Measurements from ENCODE around the gene DOCK4.
"Not testable (repeated sequence)": the region's sequence is repeated elsewhere in the genome, so short reads cannot be mapped to it uniquely, and the experiment has no call there.

DOCK4 gene, protein sequence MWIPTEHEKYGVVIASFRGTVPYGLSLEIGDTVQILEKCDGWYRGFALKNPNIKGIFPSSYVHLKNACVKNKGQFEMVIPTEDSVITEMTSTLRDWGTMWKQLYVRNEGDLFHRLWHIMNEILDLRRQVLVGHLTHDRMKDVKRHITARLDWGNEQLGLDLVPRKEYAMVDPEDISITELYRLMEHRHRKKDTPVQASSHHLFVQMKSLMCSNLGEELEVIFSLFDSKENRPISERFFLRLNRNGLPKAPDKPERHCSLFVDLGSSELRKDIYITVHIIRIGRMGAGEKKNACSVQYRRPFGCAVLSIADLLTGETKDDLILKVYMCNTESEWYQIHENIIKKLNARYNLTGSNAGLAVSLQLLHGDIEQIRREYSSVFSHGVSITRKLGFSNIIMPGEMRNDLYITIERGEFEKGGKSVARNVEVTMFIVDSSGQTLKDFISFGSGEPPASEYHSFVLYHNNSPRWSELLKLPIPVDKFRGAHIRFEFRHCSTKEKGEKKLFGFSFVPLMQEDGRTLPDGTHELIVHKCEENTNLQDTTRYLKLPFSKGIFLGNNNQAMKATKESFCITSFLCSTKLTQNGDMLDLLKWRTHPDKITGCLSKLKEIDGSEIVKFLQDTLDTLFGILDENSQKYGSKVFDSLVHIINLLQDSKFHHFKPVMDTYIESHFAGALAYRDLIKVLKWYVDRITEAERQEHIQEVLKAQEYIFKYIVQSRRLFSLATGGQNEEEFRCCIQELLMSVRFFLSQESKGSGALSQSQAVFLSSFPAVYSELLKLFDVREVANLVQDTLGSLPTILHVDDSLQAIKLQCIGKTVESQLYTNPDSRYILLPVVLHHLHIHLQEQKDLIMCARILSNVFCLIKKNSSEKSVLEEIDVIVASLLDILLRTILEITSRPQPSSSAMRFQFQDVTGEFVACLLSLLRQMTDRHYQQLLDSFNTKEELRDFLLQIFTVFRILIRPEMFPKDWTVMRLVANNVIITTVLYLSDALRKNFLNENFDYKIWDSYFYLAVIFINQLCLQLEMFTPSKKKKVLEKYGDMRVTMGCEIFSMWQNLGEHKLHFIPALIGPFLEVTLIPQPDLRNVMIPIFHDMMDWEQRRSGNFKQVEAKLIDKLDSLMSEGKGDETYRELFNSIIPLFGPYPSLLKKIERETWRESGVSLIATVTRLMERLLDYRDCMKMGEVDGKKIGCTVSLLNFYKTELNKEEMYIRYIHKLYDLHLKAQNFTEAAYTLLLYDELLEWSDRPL (N-terminal part only)

DNA sequence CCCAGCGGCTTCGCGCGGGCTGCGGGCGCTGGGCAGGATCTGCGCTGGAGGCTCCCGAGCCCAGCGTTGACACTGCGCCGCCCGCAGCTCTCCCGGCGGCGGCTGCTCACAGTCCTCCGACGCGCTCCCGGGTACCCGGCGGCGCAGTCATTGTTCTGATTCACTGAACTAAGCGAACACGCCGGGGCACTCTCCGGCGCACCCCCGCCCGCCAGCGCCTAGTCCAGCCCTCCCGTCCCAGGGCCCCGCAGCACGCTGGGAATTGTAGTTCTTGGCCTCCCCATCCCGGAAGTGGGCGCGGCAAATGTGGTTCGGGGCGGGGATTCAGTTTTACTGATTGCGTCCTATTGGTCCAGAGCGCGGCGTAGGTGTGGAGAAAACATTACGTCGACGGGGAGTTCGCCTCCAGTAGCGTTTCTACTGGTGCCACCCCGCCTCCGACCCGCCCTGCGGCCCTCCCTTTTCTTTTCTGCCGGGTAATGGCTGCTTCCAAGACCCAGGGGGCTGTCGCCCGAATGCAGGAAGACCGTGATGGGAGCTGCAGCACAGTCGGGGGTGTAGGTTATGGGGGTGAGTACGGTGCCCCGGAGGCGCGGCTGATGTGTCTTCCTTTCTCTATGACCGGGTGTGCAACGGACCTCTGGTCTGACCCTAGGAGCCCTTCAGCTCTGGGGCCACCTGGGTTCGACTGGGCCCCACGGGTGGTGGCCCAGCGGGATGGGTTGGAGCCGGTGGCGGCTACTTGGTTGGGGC lies at the start of gene DOCK4, which contains the start of gene ZNF277:
DOCK4 (minus strand) TSS at position 162 of the 753 bp plus-strand sequence. CDS start 261 bp downstream, outside the sequence.
ZNF277 (plus strand) TSS at position 458 of the 753 bp plus-strand sequence; CDS start at position 480, 22 bp downstream.
- peak; percentile 99 for DNase-seq (ENCODE audit: extremely low read depth in 1 of 2, low read depth in 1 of 2)

DNA sequence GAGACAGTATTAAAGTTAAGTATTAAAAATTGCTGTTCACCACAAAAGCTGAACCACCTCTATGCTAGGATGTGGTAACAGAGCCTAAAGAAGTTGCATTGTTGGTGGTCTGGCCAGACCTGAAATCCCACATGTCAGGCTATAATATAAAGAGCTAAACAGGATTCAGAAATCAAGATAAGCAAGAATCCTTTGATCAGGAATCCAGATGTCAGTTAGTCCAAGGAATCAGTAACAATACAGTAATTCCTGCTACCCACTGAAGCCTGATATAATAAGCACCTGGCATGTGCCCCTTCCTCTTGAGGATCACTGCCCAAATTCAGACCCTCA lies 49.2 kb upstream of the DOCK4 start:
- no peak for DNase-seq (ENCODE audit: extremely low read depth in 1 of 2, low read depth in 1 of 2)

DNA sequence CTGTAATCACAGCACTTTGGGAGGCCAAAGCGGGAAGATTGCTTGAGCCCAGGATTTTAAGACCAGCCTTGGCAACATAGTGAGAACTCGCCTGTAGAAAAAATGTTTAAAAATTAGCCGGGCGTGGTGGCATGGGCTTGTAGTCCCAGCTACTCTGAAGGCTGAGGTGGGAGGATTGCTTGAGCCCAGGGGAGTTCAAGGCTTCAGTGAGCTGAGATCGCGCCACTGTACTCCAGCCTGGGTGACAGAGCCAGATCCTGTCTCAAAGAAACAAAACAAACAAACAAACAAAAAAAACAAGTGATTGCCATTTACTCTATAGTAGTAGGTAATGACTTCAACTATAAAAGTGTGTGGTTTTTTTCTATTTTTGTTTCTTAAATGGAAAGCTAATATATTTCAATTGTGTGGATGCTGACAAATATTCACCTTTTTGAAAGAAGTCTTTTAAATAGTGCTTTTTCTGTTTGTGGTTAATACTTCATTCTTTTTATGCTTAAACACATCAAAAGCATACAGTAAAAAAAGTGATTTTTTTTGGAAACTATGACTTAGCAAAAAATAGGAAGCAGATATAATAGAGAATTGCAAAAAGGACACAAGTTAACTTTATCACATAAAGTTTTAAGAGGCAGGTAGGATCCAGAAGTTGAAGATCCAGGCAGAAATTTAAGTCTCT lies 48.6 kb upstream of the DOCK4 start:
- no peak for DNase-seq (ENCODE audit: extremely low read depth in 1 of 2, low read depth in 1 of 2)

DNA sequence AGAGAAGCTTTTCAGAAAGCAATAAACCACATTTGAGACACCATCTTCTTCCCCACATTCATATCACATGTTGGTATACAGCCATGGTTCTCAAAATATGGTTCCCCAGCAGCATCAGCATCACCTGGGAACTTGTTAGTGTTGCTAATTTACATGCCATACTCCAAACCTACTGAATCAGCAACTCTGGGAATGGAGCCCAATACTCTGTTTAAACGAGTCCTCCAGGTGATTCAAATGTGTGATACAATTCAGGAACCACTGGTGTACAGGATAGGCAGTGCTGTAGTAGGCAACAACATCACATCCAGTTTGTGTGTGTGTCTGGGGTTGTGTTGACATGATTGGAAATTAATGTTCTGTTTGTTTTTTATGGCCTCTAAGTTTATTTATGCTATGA lies 48.0 kb upstream of the DOCK4 start:
- DNase-seq (ENCODE audit: extremely low read depth in 1 of 2, low read depth in 1 of 2) = no peak

DNA sequence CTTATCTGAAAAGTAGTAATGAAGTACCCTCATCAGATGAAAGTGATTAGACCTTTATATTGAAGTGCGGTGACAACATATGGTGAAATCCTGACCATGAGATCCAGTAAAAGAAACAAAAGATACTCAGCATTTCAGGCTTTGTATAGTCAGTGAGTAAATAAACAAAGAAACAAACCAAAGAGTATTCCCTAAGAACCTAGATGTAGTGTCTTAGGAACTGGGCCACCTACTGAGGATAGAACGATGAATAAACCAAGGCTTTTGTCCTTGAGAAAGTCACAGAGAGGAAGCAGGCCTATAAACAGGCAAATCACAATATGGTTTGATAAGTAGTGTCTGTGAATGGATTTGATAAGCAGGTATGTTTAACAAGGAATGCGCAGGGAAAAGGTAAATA lies 46.5 kb upstream of the DOCK4 start:
- no peak for DNase-seq (ENCODE audit: extremely low read depth in 1 of 2, low read depth in 1 of 2)

DNA sequence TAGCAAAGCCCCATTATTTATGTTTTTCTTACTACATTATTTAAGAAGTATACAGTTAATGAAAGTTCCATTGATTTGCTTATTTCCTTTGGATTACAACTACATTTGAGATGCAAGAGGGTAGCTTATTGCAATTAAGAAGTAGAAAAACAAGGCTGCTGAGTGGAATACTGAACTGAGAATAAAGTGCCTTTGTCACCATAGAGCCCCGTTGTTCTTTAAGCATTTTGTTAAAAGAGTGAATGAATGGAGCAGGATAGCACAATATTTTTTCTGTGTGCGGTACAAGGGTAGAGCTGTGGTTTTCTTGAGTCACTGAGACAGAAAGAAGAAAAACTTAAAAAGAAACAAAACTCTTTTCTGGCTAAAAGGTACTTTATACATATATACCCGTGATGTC lies 45.9 kb upstream of the DOCK4 start:
- no peak for DNase-seq (ENCODE audit: extremely low read depth in 1 of 2, low read depth in 1 of 2)

DNA sequence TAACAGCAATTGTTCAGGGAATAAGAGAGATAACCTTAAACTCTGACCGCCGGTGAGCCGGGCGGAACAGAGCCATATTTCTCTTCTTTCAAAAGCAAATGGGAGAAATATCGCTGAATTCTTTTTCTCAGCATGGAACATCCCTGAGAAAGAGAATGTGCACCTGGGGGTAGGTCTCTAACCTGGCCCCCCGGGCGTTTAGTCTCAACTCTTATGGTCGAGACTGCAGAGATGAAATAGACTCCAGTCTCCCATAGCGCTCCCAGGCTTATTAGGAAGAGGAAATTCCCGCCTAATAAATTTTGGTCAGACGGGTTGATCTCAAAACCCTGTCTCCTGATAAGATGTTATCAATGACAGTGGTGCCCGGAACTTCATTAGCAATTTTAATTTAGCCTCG lies 43.8 kb upstream of the DOCK4 start:
- DNase-seq (ENCODE audit: extremely low read depth in 1 of 2, low read depth in 1 of 2) = not testable (repeated sequence)

DNA sequence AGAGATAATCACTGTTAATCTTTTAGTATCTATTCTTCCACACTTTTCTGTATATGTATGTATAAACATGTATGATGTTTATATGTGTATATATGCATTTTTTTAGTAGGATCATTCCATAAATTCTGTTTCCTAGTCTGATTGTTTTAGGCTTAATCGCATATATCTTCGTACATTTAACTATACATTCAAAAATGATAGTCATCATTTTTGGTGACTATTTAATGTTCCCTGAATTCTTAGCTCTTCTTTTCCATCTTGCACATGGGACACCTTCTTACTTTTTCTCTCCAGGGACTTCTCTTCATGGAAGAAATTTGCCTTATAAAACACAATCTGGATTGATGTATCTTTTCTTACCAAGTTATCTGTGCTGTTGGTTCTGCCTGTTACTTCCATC lies 42.4 kb upstream of the DOCK4 start:
- DNase-seq (ENCODE audit: extremely low read depth in 1 of 2, low read depth in 1 of 2) = no peak

DNA sequence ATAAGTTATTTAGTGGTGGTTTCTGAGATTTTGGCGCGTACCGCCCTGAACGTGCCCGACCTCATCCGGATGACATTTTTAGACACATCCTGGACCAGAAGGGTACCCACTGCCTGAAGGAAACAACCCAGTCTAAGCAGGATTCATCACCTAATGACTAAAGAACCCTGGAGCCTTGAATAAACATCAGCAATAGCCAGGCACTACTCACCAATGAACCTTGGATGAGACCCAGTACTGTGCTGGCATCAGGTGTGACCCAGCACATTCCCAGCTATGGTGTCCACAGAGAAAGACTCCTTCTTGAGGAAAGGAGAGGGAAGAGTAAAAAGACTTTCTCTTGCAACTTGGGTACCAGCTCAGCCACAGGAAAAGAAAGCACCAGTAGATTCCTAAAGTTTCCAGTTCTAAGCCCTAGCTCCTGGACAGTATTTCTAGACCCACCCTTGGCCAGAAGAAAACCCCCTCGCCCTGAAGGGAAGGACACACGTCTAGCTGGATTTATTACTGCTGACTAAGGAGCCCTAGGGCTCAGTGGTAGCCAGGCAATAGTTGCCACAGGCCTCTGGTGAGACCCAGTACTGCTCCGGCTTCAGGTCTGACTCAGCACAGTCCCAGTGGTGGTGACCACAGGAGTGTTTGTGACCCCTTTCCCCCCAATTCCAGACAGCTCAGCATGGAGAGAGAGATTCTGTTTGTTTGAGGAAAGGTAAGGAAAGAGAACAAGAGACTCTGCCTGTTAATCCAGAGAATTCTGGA lies 32.8 kb upstream of the DOCK4 start:
- DNase-seq (ENCODE audit: extremely low read depth in 1 of 2, low read depth in 1 of 2) = no peak

DNA sequence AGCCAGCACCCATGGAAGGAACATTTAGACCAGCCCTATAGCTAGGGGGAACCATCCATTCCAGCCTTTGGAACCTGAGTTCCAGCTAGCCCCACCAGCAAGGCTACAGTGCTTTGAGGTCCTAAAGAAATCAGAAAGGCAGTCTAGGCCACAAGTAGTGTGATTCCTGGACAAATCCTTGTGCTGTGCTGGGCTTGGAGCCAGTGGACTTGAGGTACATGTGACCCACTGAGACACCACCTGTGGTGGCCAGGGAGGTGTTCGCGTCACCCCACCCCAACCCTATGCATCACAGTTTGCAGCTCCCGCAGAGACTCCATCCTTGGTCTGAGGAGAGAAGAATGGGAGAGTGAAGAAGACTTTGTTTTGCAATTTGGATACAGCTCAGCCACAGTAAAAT lies 32.1 kb upstream of the DOCK4 start:
- DNase-seq (ENCODE audit: extremely low read depth in 1 of 2, low read depth in 1 of 2) = no peak

DNA sequence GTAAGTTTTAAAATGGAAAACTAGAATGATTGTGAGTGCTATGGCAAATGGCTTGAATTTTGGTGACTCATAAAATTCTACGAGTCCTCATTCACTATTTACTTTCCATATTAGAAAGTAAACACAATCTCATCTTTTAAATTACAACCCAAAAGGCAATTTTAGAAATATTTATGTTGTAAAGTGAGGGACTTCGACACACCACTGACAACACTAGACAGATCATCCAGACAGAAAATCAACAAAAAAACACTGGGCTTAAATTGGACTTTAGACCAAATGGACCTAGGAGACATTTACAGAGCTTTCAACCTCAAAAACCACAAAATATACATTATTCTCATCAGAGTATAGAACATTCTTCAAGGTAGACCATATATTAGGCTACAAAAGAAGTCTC lies 30.4 kb upstream of the DOCK4 start:
- no peak for DNase-seq (ENCODE audit: extremely low read depth in 1 of 2, low read depth in 1 of 2)

DNA sequence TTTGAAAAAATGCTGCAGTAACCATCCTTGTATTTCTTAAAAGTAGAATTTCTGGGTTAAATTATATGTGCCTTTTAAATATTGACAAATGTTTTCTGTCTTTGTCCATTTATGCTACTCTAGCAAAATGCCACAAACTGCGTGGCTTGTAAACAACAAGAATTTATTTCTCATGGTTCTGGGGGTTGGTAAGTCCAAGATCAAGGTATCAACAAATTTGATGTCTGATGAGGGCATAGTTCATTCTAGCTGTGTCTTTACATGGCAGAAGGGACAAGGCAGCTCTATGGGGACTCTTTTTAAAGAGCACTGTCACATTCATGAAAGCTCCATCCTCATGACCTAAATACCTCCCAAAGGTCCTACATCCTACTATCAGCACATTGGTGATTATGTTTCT lies 27.9 kb upstream of the DOCK4 start:
- no peak for DNase-seq (ENCODE audit: extremely low read depth in 1 of 2, low read depth in 1 of 2)

DNA sequence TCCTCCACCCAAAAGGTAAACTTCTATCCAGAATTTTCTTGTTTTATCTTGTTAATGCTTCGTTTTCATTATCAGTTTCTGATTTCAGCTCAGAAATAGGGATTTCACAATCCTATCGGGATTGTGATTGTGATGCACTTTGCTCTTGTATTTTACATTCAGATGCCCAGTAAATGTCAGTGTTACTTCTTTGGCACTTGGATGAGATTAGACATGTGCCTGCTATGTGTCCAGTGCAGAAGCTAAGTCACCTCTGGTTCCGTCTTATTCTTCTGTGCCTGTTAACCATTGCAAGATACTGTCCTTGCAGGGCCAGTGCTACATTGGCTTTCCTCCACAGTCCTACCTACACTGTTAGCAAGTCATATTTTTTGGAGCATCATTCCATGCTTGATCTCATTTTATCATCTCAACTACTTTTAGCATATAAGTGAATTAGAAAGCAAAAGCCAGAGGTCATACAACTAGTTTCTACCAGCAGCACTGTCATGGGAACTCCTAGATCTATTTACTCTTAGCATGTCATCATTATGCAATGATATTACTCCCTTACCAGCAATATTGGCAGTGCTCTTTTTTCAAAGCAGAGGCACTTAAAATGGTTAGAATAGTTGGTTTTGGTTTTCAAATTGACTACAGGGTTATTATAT lies 27.0 kb upstream of the DOCK4 start:
- no peak for DNase-seq (ENCODE audit: extremely low read depth in 1 of 2, low read depth in 1 of 2)

DNA sequence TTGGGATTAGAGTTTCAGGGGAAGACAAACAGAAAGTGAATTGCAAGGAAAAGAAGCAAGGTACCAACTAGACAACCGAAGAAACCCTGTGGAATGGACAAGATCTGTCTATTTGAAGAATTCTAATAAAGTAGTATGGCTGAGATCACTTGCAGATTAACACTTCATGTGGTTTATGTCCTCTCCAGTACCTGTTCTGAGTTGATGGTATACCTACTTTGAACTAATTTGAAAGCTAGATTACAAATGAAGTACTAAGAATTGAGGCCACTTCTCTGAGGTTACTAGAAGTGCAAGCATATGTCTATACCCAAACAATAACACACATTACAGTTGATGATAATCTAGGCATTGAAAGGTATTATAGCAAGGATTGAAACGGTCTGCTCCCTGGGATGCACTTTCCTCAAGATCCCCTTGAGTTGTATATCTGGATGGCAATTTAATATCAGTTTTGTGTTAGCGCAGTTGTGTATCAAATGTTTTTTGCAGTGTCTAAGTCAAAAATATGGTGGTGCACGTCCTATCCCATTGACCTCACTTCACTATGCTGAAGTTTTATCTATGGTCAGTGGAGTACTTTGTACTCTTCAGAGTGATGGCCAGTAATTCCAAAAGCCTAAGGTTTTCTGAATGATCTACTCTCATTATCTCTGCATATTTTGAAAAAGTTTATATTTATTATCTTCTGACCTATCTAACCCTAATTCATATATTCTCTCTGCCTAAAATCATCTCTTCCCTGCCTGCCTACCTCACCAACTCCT lies 26.2 kb upstream of the DOCK4 start:
- no peak for DNase-seq (ENCODE audit: extremely low read depth in 1 of 2, low read depth in 1 of 2)

DNA sequence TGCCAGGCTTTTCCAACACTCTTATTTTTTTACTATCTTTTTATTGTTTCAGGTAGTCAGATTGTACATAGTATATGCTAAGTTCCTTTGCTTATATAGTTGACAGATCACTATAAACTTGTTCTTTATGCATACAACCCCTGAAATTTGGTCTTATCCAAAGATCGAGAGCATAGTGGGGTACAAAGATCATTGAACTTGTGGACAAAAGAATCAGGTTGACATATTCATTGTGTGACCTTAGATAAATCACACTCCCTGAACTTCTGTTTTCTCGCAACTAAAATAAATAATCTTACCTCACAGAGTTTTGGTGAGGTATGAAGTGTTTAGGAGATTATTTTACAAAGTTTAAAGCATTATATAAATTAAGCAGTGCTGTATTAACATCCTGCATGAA lies 22.4 kb upstream of the DOCK4 start:
- no peak for DNase-seq (ENCODE audit: extremely low read depth in 1 of 2, low read depth in 1 of 2)

DNA sequence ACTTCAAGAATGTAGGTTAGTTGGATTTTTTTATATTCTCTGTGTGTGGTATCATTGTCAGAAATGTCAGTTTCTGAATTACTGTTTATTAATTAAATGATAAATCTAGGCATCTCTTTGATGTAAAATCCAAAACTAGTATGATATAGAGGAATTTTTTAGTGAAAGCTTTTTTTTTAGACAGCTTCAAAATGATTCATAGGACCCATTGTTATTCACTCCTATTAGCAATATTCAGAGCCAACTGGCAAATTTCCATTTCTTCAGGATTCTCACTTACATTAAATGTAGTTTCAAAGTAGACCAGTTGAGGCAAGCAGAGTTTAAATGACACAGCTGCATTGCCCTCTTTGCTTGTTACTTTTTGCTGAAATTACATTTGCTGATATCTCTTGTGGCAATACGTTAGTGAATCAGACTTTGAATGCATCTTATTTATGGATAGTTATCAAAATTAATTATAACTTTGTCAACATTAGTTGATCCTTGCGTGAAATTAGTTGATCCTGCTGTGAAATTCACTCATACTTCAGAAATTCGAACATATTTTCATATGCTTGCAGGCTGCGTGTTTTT lies 20.6 kb upstream of the DOCK4 start:
- DNase-seq (ENCODE audit: extremely low read depth in 1 of 2, low read depth in 1 of 2) = no peak

DNA sequence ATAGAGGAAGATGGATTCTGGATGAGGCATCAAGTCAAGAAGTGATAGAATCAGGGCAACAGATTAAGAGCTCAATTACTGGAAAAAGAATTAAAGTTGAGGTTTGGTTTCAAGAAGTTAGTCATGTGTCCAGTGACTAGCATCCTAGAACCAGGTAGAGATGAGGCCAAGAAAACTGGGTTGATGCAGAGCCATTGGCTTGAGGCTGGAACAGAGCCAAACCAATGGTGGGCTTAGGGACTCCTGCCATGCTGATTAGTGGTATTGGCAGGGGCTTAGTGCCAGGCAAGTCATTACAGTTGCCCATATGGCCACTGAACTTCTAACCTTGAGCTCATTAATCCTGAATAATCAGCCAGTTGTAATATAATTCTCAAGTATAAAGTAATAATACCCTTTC lies 18.8 kb upstream of the DOCK4 start:
- no peak for DNase-seq (ENCODE audit: extremely low read depth in 1 of 2, low read depth in 1 of 2)

DNA sequence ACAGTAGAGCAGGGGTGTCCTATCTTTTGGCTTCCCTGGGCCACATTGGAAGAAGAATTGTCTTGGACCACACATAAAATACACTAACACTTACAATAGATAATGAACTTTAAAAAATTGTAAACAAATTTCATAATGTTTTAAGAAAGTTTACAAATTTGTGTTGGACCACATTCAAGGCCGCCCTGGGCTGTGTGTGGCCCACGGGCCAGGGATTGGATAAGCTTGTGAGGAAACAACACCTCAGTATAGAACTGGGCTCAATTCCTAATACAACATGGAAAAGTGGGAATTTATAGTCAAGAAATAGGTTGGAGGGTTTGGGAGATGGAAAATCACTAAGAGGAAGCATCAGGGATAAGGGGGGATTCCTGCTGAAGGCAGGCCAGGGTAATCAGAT lies 18.0 kb upstream of the DOCK4 start:
- DNase-seq (ENCODE audit: extremely low read depth in 1 of 2, low read depth in 1 of 2) = no peak
